GM21381 (cell line): ENCODE results near the gene NPHP4.

Source experiments
- ATAC-seq: cut with Tn5 transposase; IDR thresholded peaks from one replicate; pipeline ENCODE4 v1.9.1; 2021; ENCODE audit warnings: mild to moderate bottlenecking, moderate library complexity; ENCODE audit not compliant: unreplicated experiment

The NPHP4 gene

GRCh38 chr1:5991381-5992025, 722 bp downstream of the NPHP4 start:
- ATAC-seq = peak; percentile 13

DNA sequence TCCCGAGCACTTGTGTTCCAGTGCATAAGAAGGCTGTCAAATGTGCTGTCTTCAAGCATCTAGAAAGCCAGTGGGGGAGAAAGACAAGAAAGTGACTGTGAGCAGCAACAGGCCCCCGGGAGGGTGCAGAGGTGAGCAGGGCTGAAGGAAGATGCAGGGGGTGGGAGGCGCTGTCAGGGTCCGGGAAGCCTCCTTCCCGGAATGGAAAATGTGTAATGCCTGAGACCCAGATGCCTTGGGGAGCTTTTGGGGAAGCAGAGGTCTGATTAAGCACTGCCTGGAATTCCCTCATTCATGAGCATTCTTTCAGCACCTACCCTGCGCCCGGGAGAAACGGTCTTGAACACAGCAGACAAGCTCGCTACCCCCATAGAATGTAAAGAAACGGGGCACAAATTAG, 1.3 kb downstream of the NPHP4 start:
- no peak for ATAC-seq

DNA sequence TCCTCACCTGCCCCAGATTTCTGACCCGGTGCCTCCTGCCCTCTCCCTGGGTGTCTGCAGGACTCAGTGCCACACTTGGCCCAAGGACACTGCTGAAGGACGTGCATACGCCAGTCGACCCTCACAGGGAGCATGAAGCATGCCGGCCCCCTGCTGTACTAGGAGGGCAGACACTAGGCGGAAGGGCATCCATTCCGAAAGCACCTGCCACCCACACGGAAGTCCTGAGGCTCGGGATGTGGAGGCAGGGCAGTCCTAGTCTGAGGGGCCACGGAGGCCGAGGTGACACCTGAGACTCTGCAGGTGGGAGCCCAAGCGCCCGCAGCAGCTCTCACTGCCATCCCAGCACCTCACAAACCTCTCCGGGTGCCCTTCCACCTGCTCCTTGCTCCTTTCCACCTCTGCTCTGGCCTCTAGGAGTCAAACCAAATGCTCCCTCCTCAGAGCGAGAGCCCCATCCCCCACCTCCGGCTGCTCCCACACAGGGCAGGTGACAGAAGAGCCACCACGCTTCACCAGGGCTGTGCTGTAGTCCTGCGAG, 2.4 kb downstream of the NPHP4 start:
- ATAC-seq = no peak

DNA sequence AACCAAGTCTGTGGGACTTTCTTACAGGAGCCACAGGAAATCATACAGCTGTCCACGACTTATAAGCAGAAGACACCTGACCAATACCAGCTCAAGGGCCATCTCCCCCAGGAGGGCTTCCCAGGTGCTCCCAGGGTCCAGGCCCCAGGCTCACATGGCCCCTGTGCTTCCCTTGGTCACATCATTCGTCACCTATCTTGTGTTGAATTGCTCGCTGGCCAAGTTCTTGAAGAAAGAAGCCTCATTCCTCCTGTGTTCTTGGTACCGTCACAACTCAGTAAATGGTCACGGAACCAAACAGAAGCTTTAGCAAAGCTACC, 3.0 kb downstream of the NPHP4 start:
- ATAC-seq = no peak

DNA sequence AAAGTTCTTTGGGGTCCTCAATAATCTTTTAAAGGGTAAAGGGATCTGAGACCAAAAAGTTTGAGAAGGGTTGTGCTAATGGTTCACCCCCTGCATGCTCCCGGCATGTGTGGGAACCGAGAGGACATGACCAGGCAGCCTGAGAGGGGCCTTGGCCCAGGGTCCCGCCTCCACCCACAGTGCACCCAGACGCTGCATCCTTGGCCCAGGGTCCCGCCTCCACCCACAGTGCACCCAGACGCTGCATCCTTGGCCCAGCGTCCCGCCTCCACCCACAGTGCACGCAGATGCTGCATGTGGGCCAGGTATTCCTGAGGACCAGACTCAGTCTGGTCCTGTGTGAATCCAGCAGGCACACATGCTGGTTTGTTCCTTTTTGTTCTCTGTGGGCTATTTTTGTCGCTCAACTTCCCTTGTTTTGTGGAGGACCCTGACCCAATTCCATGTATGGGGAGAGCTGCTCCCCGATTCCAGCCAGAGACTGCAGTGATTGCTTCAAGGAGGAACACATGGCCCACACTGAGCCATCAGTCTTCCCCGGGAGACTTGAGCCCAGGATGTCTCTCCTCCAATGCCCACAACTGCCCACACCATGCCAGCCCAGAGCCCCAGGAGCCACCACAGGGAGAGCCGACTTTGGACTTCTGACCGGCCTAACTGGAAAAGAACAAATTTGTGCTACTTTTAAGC, 3.5 kb downstream of the NPHP4 start:
- ATAC-seq = no peak

DNA sequence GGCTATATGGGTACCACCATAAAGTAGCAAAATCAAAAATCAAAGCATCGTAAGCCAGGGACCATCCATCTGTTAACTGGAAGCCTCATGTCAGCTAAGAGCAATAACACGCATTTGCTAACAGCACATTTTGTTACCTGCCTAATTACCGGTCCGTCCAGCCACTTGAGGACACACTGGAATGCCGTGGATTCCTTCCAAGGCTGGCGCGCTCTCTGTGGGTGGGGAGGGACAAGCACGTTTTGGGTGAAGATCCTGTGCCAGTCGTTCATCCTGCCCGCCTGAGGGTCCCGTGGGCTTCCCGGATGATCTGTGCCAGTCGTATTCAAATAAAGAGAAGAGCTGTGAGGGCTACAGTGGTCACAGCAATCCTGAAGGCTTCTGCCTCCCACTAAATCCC, 6.2 kb downstream of the NPHP4 start:
- ATAC-seq = no peak

GRCh38 chr1:5985250-5985649, 7.0 kb downstream of the NPHP4 start:
- no peak for ATAC-seq

DNA sequence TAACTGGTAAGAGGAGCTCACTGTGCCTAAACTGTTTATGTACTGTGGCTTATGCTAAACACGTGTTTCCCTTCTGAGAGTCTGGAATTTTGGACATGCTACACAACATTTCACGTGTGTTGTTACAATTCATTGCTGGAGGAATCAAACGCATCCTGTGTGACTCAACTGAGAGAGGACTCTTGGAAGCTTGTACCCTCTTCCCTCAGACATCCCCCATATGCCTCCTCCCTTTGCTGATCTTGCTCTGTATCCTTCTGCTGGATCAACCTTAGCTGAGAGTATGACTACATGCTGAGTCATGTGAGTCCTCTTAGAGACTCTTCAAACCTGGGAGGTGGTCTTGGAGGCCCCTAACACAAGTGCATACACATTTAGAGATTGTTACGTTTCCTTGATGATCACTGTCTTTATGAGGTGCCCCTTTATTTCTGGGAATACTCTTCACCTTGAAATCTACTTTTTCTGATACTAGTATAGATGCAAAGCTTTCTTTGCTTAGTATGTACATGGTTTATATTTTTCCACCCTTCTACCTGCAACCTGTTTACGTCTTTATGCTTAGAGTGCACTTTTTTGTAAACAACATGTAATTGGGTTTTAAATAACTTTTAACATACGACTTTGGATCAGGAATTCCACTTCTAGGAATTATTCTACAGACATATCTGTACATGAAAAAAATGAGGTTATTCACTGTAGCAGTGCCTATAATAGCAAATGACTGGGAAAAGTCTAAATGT, 8.7 kb downstream of the NPHP4 start:
- ATAC-seq = no peak

DNA sequence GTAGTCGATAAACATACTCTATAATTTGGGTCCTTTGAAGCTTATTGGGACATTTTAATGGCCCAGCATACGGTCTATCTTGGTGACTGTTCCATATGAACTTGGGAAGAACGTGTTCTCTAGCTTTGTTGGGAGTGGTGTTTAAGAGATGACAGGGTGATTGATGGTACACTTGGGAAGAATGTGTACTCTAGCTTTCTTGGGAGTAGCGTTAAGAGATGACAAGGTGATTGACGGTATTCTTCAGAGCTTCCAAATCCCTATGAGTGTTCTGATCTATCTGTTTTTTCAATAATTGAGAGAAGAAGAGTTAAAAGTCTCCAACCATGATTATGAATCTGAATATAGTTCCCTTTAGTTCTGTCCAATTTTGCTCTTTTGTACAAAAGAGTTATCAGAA, 9.4 kb downstream of the NPHP4 start:
- no peak for ATAC-seq

GRCh38 chr1:5982276-5982675, 9.9 kb downstream of the NPHP4 start:
- no peak for ATAC-seq

GRCh38 chr1:5981009-5981380, 11.2 kb downstream of the NPHP4 start:
- ATAC-seq = no peak

DNA sequence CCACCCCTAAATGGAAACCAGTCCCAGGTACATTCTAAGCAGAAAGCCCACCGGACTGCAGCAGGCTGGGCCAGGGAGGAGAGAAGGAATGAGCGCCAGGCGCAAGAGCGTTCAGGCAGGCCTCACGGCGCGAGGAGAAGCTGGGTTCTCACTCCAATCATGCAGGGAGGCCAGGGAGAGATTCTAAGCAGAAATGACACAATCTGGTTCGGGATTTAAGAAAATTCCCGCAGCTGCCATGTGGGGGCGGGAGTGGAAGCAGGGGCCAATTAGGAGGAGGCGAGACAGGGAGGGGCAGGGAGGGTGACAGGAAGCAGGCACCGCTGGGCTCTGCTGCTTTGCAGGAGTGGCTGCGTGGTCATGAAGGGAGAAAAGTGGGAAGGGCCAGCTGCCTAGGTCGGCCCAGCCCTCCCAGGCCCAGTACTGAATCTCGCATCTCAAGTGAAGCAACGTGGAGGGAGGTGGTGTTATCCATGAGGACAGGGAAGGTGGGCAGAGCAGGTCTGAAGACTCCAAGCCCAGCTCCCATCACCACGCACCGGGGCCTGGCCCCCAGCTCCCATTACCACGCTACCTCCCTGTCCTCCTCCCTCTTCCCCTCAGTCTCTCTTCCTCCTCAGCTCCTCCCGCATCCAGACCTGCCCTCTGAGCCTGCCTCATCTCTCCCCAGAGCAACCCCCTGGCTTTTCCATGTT, 11.8 kb downstream of the NPHP4 start:
- no peak for ATAC-seq

GRCh38 chr1:5979536-5980313, 12.5 kb downstream of the NPHP4 start:
- no peak for ATAC-seq

- no peak for ATAC-seq
Observed at GRCh38 chr1:5978452-5978851, 13.8 kb downstream of the NPHP4 start.

GRCh38 chr1:5977494-5978444, 14.5 kb downstream of the NPHP4 start:
- no peak for ATAC-seq

DNA sequence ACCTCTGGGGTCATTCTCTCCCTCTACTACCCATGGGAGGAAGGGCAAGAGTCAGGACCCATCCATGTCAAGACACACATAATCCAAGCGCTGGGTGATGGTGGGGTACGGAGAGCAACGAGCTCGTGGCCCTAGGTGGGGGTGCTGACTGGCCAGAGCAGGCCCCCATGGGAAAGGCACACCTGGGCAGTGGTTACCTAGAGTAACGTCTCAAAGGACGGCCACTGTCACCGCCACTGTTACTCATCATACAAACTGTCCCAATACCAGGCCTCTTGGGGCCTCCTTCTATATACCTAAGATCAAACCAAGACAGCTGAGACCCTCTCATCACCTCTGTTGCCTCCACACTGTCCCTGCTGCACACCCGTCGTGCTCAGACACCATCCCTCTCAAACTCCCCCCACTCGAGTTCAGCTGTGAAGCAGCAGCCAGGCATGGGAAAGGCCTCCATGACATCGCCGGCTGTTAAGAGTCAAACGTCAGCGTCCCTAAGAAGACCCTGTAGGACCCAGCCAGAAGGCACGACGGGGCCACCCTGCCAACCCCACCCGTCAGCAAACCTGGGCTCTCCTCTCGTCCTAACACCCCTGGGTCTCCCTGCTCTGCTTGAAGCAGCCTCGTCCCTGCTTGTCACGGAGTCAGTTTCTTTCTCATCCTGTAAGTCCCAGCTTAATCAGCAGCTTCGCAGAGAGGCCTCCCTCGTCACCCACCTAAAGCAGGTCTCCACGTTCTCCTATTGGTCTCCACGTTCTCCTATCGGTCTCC, 15.3 kb downstream of the NPHP4 start:
- ATAC-seq = no peak

DNA sequence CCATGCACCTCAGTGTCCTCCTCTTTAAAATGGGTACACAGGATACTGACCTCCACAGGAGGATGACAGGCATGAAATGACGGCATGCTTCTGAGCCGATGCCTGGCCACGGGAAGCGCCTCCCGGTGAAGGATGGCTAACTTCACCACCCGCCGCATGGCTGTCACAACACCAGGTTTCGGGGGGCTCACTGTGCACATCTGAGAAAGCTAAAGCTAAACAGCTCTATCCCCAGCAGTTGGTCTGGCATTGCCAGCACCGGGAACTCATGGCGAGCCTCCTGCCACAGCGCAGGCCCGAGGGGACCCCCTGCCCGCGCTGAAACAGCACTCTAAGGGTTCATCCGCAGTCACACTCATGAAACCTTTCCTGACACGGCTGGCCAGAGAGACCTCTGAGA, 16.0 kb downstream of the NPHP4 start:
- no peak for ATAC-seq

GRCh38 chr1:5975133-5975880, 16.9 kb downstream of the NPHP4 start:
- ATAC-seq = no peak
